ENCODE measurements around the gene MAPRE2. TPM values are rescaled to one million over a fixed set of nuclear protein-coding genes. Genes with fewer than 3 reads are reported as not detected.

The MAPRE2 gene
- total and polyA plus RNA-seq, 12 donors: 30.2 to 144 (median 87.6) TPM

DNA sequence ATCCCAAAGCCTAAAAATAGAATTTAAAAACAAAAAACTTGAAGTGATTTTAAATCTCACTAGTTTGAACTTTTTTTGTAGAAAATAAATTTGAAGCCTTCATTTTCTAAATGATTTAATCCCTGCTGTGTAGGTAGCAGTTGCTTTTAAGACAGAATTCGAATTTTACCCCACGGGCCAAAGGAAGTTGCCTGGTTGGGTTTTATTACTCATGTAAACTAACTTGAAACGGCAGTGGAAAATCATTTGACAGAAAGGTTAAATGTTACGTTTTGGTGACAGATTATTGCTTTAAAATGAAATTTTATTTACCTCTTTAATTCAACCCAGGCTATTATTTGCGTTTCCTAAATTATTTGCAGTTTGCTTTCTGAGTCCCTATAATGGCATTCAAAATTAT lies 2.0 kb downstream of the MAPRE2 start:
- no peaks in the 10 kb centered on the region for H3K36me3 ChIP-seq (replicated peaks in 1 of 2)
- peak overlapping the region in 1 of 4 donors; percentile 90 for H3K4me3 ChIP-seq
- DNase-seq: no peak
- WGBS, 4 donors: 26 to 37% (median 30%) methylated on average over 5 of the region's 5 CpGs
- TF ChIP-seq, protein P1, sequence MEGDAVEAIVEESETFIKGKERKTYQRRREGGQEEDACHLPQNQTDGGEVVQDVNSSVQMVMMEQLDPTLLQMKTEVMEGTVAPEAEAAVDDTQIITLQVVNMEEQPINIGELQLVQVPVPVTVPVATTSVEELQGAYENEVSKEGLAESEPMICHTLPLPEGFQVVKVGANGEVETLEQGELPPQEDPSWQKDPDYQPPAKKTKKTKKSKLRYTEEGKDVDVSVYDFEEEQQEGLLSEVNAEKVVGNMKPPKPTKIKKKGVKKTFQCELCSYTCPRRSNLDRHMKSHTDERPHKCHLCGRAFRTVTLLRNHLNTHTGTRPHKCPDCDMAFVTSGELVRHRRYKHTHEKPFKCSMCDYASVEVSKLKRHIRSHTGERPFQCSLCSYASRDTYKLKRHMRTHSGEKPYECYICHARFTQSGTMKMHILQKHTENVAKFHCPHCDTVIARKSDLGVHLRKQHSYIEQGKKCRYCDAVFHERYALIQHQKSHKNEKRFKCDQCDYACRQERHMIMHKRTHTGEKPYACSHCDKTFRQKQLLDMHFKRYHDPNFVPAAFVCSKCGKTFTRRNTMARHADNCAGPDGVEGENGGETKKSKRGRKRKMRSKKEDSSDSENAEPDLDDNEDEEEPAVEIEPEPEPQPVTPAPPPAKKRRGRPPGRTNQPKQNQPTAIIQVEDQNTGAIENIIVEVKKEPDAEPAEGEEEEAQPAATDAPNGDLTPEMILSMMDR (IDR thresholded peaks at IDR 0.05): no peak
- TF ChIP-seq POLR2A (IDR thresholded peaks at IDR 0.05): no peak
- H3K27me3 ChIP-seq: no peaks in the 10 kb centered on the region
- peak overlapping the region in 4 of 5 donors; percentile 19 to 95 (median 93) for H3K27ac ChIP-seq
- intact Hi-C loops (cut with DNase I): no loop called here
- no peaks in the 10 kb centered on the region for H3K9me3 ChIP-seq (replicated peaks in 1 of 3)
- H3K4me1 ChIP-seq (replicated peaks in 1 of 2): peaks cover 35 to 69% of the 10 kb centered on the region in 2 donors

DNA sequence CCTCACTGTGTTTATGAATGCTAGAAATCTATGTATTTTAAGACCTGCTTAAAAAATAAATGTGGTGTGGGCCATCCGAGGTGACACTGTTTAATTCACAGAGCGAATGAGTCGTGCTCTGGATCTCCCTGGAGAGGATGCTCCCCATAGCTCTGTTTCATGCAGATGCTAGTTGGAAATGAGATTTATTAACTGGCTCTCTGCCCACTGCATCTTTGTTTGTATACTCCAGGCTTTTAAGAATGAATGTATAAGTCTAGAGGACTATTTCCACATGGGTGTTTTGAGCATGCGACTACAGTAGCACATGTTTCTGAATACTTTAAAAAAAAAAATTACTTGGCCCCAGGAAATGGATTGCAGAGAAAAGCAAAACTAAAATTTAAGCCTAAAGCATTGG lies 3.9 kb downstream of the MAPRE2 start:
- Histone ChIP-seq H3K9me3 (replicated peaks in 1 of 3) (no peaks in the 10 kb centered on the region), H3K27me3 (no peaks in the 10 kb centered on the region), H3K27ac (peak overlapping the region in 2 of 5 donors; percentile 9 to 45), H3K4me1 (replicated peaks in 1 of 2) (peaks cover 45 to 73% of the 10 kb centered on the region in 2 donors), H3K4me3 (no peak overlapping the region), H3K36me3 (replicated peaks in 1 of 2) (no peaks in the 10 kb centered on the region)
- WGBS, 4 donors: 25 to 31% (median 28%) methylated on average over 4 of the region's 4 CpGs
- TF ChIP-seq, protein P1 (IDR thresholded peaks at IDR 0.05): no peak
- no peak for DNase-seq
- intact Hi-C loops (cut with DNase I): no loop called here

DNA sequence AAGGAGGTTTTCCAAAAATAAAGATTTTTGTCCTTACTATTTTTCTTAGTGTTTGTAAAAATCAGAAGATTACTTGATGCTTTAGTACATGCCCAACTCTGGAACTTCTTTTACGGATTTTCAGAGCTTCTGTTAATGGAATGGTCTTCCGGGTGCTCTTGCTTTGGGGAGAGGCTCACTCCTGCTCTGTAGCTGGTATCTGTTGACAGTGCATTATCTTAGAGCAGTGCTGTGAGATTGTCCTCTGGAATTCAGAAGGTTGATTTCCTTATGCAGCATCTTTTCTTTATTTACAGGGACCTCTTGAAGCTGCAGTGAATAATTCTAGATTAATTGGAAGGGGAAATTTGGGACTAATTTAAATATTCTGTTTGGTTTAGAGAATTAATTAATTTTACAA lies 4.6 kb downstream of the MAPRE2 start:
- peaks cover 51 to 74% of the 10 kb centered on the region in 2 donors for H3K4me1 ChIP-seq (replicated peaks in 1 of 2)
- 34 to 55% (median 50%) methylated on average over 2 of the region's 2 CpGs for whole genome bisulfite sequencing, 4 donors

DNA sequence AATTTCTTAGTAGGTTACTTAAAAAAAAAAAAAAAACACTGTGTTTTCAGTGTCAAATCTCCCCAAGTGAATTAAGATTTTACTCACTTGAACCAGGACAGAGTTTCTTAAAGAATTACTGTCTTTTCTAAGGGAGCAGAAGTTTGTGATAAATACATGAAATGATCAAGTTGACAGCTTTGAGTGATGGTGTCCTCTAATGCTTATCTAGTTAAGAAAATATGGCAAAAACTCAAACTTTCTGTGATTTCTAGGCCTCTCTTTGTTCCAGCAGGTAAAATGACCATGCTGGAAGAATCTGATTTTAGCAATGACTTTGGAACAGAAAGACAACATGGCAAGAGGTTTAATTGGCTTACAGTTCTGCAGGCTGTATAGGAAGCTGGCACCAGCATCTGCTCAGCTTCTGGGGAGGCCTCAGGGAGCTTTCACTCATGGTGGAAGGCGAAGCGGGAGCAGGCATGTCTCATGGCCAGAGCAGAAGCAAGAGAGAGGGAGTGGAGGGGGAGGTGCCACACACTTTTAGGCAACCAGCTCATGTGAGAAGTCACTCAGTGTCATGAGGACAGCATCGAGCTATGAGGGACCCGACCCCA lies 6.6 kb downstream of the MAPRE2 start:
- 93 to 100% (median 96%) methylated on average over 4 of the region's 4 CpGs for WGBS, 4 donors
- TF ChIP-seq, protein P1 (IDR thresholded peaks at IDR 0.05): no peak
- Histone ChIP-seq H3K27ac (peak overlapping the region in 1 of 5 donors; percentile 15), H3K9me3 (replicated peaks in 1 of 3) (no peaks in the 10 kb centered on the region), H3K4me3 (no peak overlapping the region), H3K36me3 (replicated peaks in 1 of 2) (no peaks in the 10 kb centered on the region), H3K4me1 (replicated peaks in 1 of 2) (peaks cover 53 to 85% of the 10 kb centered on the region in 2 donors), H3K27me3 (no peaks in the 10 kb centered on the region)
- intact Hi-C loops (cut with DNase I): no loop called here
- DNase-seq: no peak

More for the DNA sequence above, 4.6 kb downstream of the MAPRE2 start:
- no peak for TF ChIP-seq POLR2A (IDR thresholded peaks at IDR 0.05)
- TF ChIP-seq, protein P1 (IDR thresholded peaks at IDR 0.05): no peak
- intact Hi-C loops (cut with DNase I): no loop called here
- H3K27ac ChIP-seq: peak overlapping the region in 1 of 5 donors; percentile 45
- no peaks in the 10 kb centered on the region for H3K27me3 ChIP-seq
- H3K36me3 ChIP-seq (replicated peaks in 1 of 2): no peaks in the 10 kb centered on the region
- no peak overlapping the region for H3K4me3 ChIP-seq
- no peak for DNase-seq
- H3K9me3 ChIP-seq (replicated peaks in 1 of 3): no peaks in the 10 kb centered on the region

Measured in adrenal gland (tissue), 12 donors.